ENCODE measurements around the gene CADM1.

Gene CADM1

GRCh38 chr11:115170133-115170815 lies 333.9 kb downstream of the CADM1 start:
- no peak for DNase-seq (ENCODE audit: low read depth)
- H3K4me3 ChIP-seq (ENCODE audit: low read depth, low read length), result no peak overlapping the region
- TF ChIP-seq CTCF (IDR thresholded peaks at IDR 0.05; ENCODE audit: control insufficient read depth, extremely low read depth, insufficient read depth), result peak; percentile 66

- H3K4me3 ChIP-seq (ENCODE audit: low read depth, low read length), result no peak overlapping the region
- TF ChIP-seq CTCF (IDR thresholded peaks at IDR 0.05; ENCODE audit: control insufficient read depth, extremely low read depth, insufficient read depth), result no peak
- no peak for DNase-seq (ENCODE audit: low read depth)
These were observed 335.0 kb downstream of the CADM1 start for GRCh38 chr11:115169251-115169650.

GRCh38 chr11:115168686-115169085 lies 335.5 kb downstream of the CADM1 start:
- DNase-seq (ENCODE audit: low read depth), result no peak
- no peak for TF ChIP-seq CTCF (IDR thresholded peaks at IDR 0.05; ENCODE audit: control insufficient read depth, extremely low read depth, insufficient read depth)

DNA sequence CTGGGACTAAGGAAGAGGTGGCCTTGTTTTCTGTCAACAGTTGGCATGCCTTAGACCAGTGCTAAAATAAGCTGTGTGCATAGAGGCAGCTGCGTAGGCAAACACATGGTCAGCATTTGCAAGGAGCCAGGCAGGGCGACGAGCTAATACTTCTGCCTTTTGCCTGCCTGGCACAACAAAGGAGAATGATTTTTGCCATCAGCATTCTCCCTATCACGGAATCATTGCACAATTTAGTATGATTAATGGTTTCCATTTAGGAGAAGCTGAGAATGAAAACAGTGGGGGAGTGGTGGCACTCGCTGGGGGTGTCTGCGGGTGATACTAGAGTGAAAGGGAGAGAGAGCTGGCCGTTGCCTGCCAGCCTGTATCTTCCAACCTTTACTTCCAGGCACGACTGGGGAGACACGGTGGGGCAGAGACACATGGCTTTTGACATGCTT lies 336.0 kb downstream of the CADM1 start:
- no peak overlapping the region for H3K4me3 ChIP-seq (ENCODE audit: low read depth, low read length)
- no peak for DNase-seq (ENCODE audit: low read depth)
- no peak for TF ChIP-seq CTCF (IDR thresholded peaks at IDR 0.05; ENCODE audit: control insufficient read depth, extremely low read depth, insufficient read depth)

More at GRCh38 chr11:115168686-115169085, 335.5 kb downstream of the CADM1 start:
- no peak overlapping the region for H3K4me3 ChIP-seq (ENCODE audit: low read depth, low read length)

DNA sequence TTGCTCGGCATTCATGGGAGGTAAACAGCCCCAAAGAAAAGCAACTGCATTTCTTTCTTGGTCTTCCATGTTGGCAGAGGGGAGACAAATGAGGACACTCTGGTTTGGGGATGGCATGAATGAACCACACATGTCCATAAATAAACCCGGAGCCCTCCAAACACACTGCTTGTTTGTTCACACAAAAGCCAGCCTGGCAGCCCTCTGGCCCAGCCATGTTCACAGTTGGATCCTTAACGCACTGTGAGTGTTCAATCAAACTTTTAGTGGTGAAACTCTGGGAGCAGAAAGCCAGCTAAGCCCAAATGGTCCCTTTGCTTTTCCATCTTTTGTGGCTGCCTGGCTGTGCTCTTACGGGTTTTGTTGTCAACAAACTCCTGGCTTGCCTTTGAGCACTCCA lies 336.8 kb downstream of the CADM1 start:
- no peak for TF ChIP-seq CTCF (IDR thresholded peaks at IDR 0.05; ENCODE audit: control insufficient read depth, extremely low read depth, insufficient read depth)
- no peak overlapping the region for H3K4me3 ChIP-seq (ENCODE audit: low read depth, low read length)
- DNase-seq (ENCODE audit: low read depth), result no peak

- TF ChIP-seq CTCF (IDR thresholded peaks at IDR 0.05; ENCODE audit: control insufficient read depth, extremely low read depth, insufficient read depth), result no peak
- no peak overlapping the region for H3K4me3 ChIP-seq (ENCODE audit: low read depth, low read length)
- DNase-seq (ENCODE audit: low read depth), result no peak
These were observed 337.4 kb downstream of the CADM1 start for GRCh38 chr11:115166820-115167219.

DNA sequence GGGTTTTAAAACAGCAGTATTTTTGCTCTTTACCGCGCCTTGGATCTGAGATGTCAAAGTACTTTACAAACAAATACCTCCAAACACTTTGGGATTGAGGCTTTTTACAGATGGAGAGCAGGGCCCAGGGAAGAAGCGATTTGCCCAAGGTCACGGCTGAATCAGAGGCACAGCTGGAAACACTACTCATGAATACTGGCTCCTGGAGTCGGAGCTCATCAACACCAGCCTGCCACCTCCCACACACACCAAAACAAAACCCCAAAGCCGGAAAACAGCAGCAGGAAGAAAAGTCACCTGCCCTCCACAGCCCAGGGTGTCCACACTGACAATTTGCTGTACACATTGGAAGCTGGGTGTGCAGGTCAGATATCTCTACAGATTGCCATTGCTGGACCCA lies 339.4 kb downstream of the CADM1 start:
- H3K4me3 ChIP-seq (ENCODE audit: low read depth, low read length), result no peak overlapping the region
- DNase-seq (ENCODE audit: low read depth), result no peak
- no peak for TF ChIP-seq CTCF (IDR thresholded peaks at IDR 0.05; ENCODE audit: control insufficient read depth, extremely low read depth, insufficient read depth)

Data from LNCaP clone FGC (cell line).